Measurements from ENCODE around the gene POMGNT1.

The POMGNT1 gene

GRCh38 chr1:46152016-46152415 lies 46.2 kb downstream of the POMGNT1 start:
- DNase-seq: no peak

DNA sequence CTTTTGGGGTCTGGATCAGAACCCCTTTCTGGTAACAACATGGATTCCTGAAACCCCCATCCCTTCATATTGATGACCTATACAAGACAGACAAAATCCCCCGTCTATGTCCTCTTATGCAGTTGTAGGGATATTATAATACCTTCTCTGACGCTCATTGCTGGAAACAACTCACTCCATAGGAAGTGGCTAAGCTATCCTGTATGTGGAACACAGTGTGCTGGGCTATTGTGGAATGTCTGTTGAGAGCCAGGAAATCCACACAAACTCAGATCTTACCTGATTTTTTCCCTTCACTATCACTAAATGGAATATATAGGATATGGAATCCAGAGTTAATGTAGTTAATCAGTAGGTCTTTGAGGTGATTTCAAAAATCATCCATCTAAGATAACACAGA lies 48.1 kb downstream of the POMGNT1 start:
- DNase-seq: no peak

DNA sequence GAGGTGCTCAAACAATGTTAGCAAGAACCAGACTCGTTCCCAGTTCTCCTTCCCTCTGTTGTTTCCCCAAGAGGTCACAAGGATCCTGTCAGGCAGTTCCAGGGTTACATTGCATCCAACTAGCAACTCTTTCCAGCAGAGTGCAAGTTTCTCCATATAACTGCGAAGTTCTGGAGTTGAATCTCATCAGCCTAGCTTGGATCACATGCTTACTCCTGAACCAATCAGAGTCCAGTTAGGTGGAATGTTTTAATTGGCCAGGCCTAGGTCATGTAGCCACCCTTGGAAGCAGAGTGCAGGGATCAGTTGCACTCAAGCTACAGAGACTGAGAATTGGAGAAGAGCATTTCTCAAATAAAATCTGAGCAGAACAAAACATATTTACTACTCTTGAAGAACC lies 49.9 kb downstream of the POMGNT1 start:
- DNase-seq: no peak
